GM23338 (cell line): Measurements from ENCODE around the gene WSCD2. TPM values are rescaled to one million over a fixed set of nuclear protein-coding genes. Genes with fewer than 3 reads are reported as not detected.
"Not testable (repeated sequence)": the region's sequence is repeated elsewhere in the genome, so short reads cannot be mapped to it uniquely, and the experiment has no call there.

Source experiments
- ATAC-seq: fragments of 200-7000 bp; cut with Tn5 transposase; 3 replicates; pipeline ENCODE4 v1.9.1; 2020
- DNase-seq: peaks from one replicate; pipeline ENCODE4 v3.0.0-alpha.2; 2015; ENCODE audit warnings: low spot score
- H2AFZ ChIP-seq: fragments of 200-600 bp; sonication (generic); 2 replicates; pipeline ENCODE4 v1.8.0; 2016; ENCODE audit warnings: antibody characterized with exemption, mild to moderate bottlenecking, moderate library complexity
- H3F3A ChIP-seq: fragments of 200-600 bp; sonication (generic); replicated peaks from 2 replicates; pipeline ENCODE4 v1.8.0; 2017; ENCODE audit warnings: antibody characterized with exemption, mixed run types, low read depth
- H3K27ac ChIP-seq: fragments of 200-600 bp; sonication (generic); 2 replicates; pipeline ENCODE4 v1.6.1; 2016; ENCODE audit warnings: low read depth
- H3K27me3 ChIP-seq: fragments of 200-600 bp; sonication (generic); 2 replicates; pipeline ENCODE4 v1.8.0; 2016; ENCODE audit warnings: mild to moderate bottlenecking, mixed run types, moderate library complexity; ENCODE audit not compliant: insufficient read depth
- H3K36me3 ChIP-seq: fragments of 200-600 bp; sonication (generic); 2 replicates; pipeline ENCODE4 v1.8.0; 2016; ENCODE audit warnings: mild to moderate bottlenecking; ENCODE audit not compliant: insufficient read depth
- H3K4me1 ChIP-seq: fragments of 200-600 bp; sonication (generic); 2 replicates; pipeline ENCODE4 v1.8.0; 2016; ENCODE audit warnings: mild to moderate bottlenecking, moderate library complexity; ENCODE audit not compliant: insufficient read depth
- H3K4me2 ChIP-seq: fragments of 200-600 bp; sonication (generic); 2 replicates; pipeline ENCODE4 v1.7.1; 2017; ENCODE audit warnings: mixed run types
- H3K4me3 ChIP-seq: fragments of 200-600 bp; sonication (generic); 2 replicates; pipeline ENCODE4 v1.6.1; 2016; ENCODE audit warnings: mixed run types
- H3K79me2 ChIP-seq: fragments of 200-600 bp; sonication (generic); replicated peaks from 2 replicates; pipeline ENCODE4 v1.8.0; 2017; ENCODE audit warnings: mild to moderate bottlenecking; ENCODE audit not compliant: insufficient read depth
- H3K9me2 ChIP-seq: fragments of 200-600 bp; sonication (generic); 2 replicates; pipeline ENCODE4 v1.8.0; 2017; ENCODE audit not compliant: insufficient read depth
- H4K20me1 ChIP-seq: fragments of 200-600 bp; sonication (generic); replicated peaks from 2 replicates; pipeline ENCODE4 v1.8.0; 2017; ENCODE audit warnings: mild to moderate bottlenecking; ENCODE audit not compliant: insufficient read depth
- H3K27ac Mint-ChIP-seq: 2 replicates; pipeline ENCODE4 v1.8.0; 2020; ENCODE audit warnings: inconsistent platforms, mild to moderate bottlenecking, moderate library complexity, mixed read lengths
- H3K27me3 Mint-ChIP-seq: 3 replicates; pipeline ENCODE4 v1.8.0; 2022; ENCODE audit warnings: low read depth, mild to moderate bottlenecking, moderate library complexity, mixed read lengths, inconsistent platforms; ENCODE audit not compliant: insufficient read depth, poor library complexity
- H3K36me3 Mint-ChIP-seq: 3 replicates; pipeline ENCODE4 v1.8.0; 2021; ENCODE audit warnings: low read depth, mild to moderate bottlenecking, inconsistent platforms, moderate library complexity, mixed read lengths
- H3K4me1 Mint-ChIP-seq: 3 replicates; pipeline ENCODE4 v1.8.0; 2020; ENCODE audit warnings: mild to moderate bottlenecking, inconsistent platforms, mixed read lengths
- H3K4me3 Mint-ChIP-seq: 3 replicates; pipeline ENCODE4 v1.8.0; 2021; ENCODE audit warnings: moderate library complexity, mild to moderate bottlenecking, inconsistent platforms, mixed read lengths
- H3K9me3 Mint-ChIP-seq: 3 replicates; pipeline ENCODE4 v1.8.0; 2020; ENCODE audit warnings: moderate library complexity, mild to moderate bottlenecking, inconsistent platforms, mixed read lengths
- EZH2 ChIP-seq: fragments of 200-600 bp; sonication (generic); IDR thresholded peaks from one replicate; pipeline ENCODE4 v1.8.0; 2017; ENCODE audit warnings: antibody characterized with exemption, mild to moderate bottlenecking, low read depth; ENCODE audit not compliant: unreplicated experiment
- JUNB ChIP-seq: IDR thresholded peaks from one replicate; pipeline ENCODE4 v1.6.1; 2016; ENCODE audit warnings: antibody characterized with exemption; ENCODE audit not compliant: unreplicated experiment
- NANOG ChIP-seq: IDR thresholded peaks from 2 replicates; pipeline ENCODE4 v1.6.1; 2016; ENCODE audit warnings: antibody characterized with exemption, borderline replicate concordance
- polyA plus RNA-seq: library from polyadenylated mRNA; unstranded; fragments of >200 nt; fragmentation: Nextera tagmentation; extraction: Ambion mirVana; gene quantifications from 2 replicates; pipeline ENCODE4 v1.2.1, GENCODE V29; 2016
- total RNA-seq: library from RNA; depleted of rRNA; stranded (reverse); fragments of >200 nt; shearing (Covaris generic); gene quantifications from 2 replicates; pipeline ENCODE4 v1.2.3, GENCODE V29; 2014
- TF ChIP-seq, protein P1 (sequence below): IDR thresholded peaks from one replicate; pipeline ENCODE4 v1.6.1; 2018; ENCODE audit warnings: antibody characterized with exemption; ENCODE audit not compliant: unreplicated experiment

Gene WSCD2
- total and polyA plus RNA-seq, 2 experiments from 2014 or later: 0.66 to 3.1 TPM

DNA sequence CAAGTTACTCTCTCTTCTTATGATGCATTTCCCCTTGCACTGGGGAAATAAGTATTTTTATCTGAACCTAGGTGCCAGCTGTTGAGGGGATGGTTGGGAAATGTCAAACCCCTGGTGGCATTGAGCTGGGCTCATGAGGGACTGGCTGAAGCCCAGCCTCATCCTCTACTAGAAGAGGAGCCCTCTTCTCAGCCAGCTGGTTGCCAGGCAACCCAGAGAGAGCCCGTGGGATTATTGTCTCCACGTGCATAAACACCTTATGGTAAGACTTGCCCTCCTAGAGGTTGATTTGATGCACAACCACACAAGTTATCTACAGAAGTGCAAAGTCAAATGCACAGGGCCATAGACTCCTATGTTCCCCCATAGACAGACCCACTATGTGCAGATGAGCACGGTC, 89.8 kb downstream of the WSCD2 start:
- H3K4me3 ChIP-seq: no peak overlapping the region
- no peaks in the 10 kb centered on the region for H3K36me3 ChIP-seq
- H4K20me1 ChIP-seq: no peaks in the 10 kb centered on the region
- H2AFZ ChIP-seq: no peak overlapping the region
- H3K79me2 ChIP-seq: no peaks in the 10 kb centered on the region
- Mint-ChIP-seq H3K4me1 (peaks cover 16% of the 10 kb centered on the region), H3K27me3 (no peaks in the 10 kb centered on the region), H3K36me3 (no peaks in the 10 kb centered on the region), H3K27ac (no peak overlapping the region), H3K9me3 (no peaks in the 10 kb centered on the region), H3K4me3 (no peak overlapping the region)
- no peaks in the 10 kb centered on the region for H3K27me3 ChIP-seq
- DNase-seq (no peak), ATAC-seq (no peak)
- no peaks in the 10 kb centered on the region for H3K9me2 ChIP-seq
- no peak overlapping the region for H3K4me2 ChIP-seq
- no peak for TF ChIP-seq NANOG
- H3F3A ChIP-seq: no peaks in the 10 kb centered on the region
- H3K27ac ChIP-seq: no peak overlapping the region
- no peaks in the 10 kb centered on the region; the same call in 1 of the 2 replicates for H3K4me1 ChIP-seq

DNA sequence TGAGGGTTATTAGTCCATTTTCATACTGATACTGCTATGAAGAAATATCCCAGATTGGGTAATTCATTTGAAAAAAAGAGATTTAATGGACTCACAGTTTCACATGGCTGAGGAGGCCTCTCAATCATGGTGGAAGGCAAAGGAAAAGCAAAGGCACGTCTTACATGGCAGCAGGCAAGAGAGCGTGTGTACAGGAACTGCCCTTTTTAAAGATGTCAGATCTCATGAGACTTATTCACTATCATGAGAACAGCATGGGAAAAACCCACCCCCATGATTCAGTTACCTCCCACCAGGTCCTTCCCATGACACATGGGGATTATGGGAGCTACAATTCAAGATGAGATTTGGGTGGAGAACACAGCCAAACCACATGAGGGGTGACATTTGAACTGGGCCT, 96.0 kb downstream of the WSCD2 start:
- not testable (repeated sequence) for H3K79me2 ChIP-seq, H3K27me3 ChIP-seq, H3K4me2 ChIP-seq, H3F3A ChIP-seq, H3K9me2 ChIP-seq, ATAC-seq, H3K4me1 ChIP-seq, DNase-seq, H3K36me3 Mint-ChIP-seq, H3K27ac ChIP-seq, H3K27ac Mint-ChIP-seq, H2AFZ ChIP-seq, H3K4me3 ChIP-seq, H4K20me1 ChIP-seq, H3K36me3 ChIP-seq, H3K9me3 Mint-ChIP-seq, H3K27me3 Mint-ChIP-seq, H3K4me3 Mint-ChIP-seq, H3K4me1 Mint-ChIP-seq

DNA sequence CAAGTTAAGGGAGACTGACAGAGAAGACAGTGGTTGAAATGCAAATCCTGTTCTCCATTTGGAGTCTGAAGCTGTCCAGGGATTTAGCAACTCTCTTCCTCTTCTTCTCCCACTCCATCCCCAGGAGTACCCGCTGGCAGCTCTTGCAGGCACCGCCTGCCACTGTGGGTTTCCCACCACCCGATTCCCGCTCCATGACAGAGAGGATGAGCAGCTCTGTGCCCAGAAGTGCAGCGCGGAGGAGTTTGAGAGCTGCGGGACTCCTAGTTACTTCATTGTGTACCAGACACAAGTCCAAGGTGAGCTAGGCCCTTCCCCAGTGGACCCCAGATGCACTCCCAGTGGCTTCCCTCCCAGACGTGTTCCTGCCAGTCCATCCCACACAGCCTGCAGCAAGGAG, 97.8 kb downstream of the WSCD2 start:
- Histone ChIP-seq H3K9me2 (no peaks in the 10 kb centered on the region), H3K27me3 (no peaks in the 10 kb centered on the region), H3K4me1 (no peaks in the 10 kb centered on the region; the same call in 1 of the 2 replicates), H3F3A (no peaks in the 10 kb centered on the region), H3K79me2 (no peaks in the 10 kb centered on the region), H3K36me3 (no peaks in the 10 kb centered on the region), H3K4me2 (no peak overlapping the region), H3K27ac (no peak overlapping the region), H3K4me3 (no peak overlapping the region), H2AFZ (no peak overlapping the region), H4K20me1 (no peaks in the 10 kb centered on the region)
- no peak for TF ChIP-seq JUNB
- TF ChIP-seq EZH2: no peak
- TF ChIP-seq, protein P1, sequence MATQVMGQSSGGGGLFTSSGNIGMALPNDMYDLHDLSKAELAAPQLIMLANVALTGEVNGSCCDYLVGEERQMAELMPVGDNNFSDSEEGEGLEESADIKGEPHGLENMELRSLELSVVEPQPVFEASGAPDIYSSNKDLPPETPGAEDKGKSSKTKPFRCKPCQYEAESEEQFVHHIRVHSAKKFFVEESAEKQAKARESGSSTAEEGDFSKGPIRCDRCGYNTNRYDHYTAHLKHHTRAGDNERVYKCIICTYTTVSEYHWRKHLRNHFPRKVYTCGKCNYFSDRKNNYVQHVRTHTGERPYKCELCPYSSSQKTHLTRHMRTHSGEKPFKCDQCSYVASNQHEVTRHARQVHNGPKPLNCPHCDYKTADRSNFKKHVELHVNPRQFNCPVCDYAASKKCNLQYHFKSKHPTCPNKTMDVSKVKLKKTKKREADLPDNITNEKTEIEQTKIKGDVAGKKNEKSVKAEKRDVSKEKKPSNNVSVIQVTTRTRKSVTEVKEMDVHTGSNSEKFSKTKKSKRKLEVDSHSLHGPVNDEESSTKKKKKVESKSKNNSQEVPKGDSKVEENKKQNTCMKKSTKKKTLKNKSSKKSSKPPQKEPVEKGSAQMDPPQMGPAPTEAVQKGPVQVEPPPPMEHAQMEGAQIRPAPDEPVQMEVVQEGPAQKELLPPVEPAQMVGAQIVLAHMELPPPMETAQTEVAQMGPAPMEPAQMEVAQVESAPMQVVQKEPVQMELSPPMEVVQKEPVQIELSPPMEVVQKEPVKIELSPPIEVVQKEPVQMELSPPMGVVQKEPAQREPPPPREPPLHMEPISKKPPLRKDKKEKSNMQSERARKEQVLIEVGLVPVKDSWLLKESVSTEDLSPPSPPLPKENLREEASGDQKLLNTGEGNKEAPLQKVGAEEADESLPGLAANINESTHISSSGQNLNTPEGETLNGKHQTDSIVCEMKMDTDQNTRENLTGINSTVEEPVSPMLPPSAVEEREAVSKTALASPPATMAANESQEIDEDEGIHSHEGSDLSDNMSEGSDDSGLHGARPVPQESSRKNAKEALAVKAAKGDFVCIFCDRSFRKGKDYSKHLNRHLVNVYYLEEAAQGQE: no peak
- DNase-seq: no peak
- no peaks in the 10 kb centered on the region for H3K9me3 Mint-ChIP-seq
- H3K4me3 Mint-ChIP-seq: no peak overlapping the region
- peaks cover 3% of the 10 kb centered on the region for H3K27me3 Mint-ChIP-seq
- no peaks in the 10 kb centered on the region; the same call in 2 of the 3 replicates for H3K36me3 Mint-ChIP-seq
- peaks cover 16% of the 10 kb centered on the region for H3K4me1 Mint-ChIP-seq
- no peak for ATAC-seq
- H3K27ac Mint-ChIP-seq: no peak overlapping the region
